ENCODE data around the gene CDC25A. TPM values are rescaled to one million over a fixed set of nuclear protein-coding genes. Genes with fewer than 3 reads are reported as not detected.
A peak's percentile ranks its signal among the peaks of the same experiment; 100 is the strongest.

The CDC25A gene
- total and polyA plus RNA-seq, 8 donors: 2.8 to 8.9 (median 6.7) TPM

GRCh38 chr3:48189321-48189720, 1.1 kb upstream of the CDC25A start:
- Histone ChIP-seq H3K4me3 (no peak overlapping the region), H3K4me1 (peaks cover 10 to 18% of the 10 kb centered on the region in 2 donors), H3K27me3 (no peaks in the 10 kb centered on the region), H3K27ac (no peak overlapping the region), H3K36me3 (no peaks in the 10 kb centered on the region), H3K9me3 (no peaks in the 10 kb centered on the region)
- DNase-seq: no peak
- intact Hi-C loops (cut with DNase I): no loop called here
- no peak for ATAC-seq
- TF ChIP-seq CTCF (IDR thresholded peaks at IDR 0.05): no peak

GRCh38 chr3:48187579-48188265, 495 bp downstream of the CDC25A start:
- intact Hi-C loops (cut with DNase I): no loop called here
- Histone ChIP-seq H3K4me3 (peak overlapping the region; percentile 79 to 85), H3K4me1 (peaks cover 10 to 18% of the 10 kb centered on the region in 2 donors), H3K27me3 (no peaks in the 10 kb centered on the region), H3K36me3 (peaks cover 0 to 1% of the 10 kb centered on the region in 2 donors), H3K9me3 (no peaks in the 10 kb centered on the region), H3K27ac (peak overlapping the region in 1 of 2 donors; percentile 37)
- DNase-seq (peak in 1 of 4 donors; percentile 91), ATAC-seq (peak; percentile 54)
- TF ChIP-seq CTCF (IDR thresholded peaks at IDR 0.05): no peak

- intact Hi-C loops (cut with DNase I): no loop called here
- no peak overlapping the region for H3K27ac ChIP-seq
These were observed 977 bp downstream of the CDC25A start for GRCh38 chr3:48187301-48187578.

GRCh38 chr3:48186631-48187300, 1.5 kb downstream of the CDC25A start:
- H3K4me1 ChIP-seq: peaks cover 10 to 18% of the 10 kb centered on the region in 2 donors
- H3K9me3 ChIP-seq: no peaks in the 10 kb centered on the region
- no peak for DNase-seq
- intact Hi-C loops (cut with DNase I): no loop called here
- no peak for TF ChIP-seq CTCF (IDR thresholded peaks at IDR 0.05)
- H3K27ac ChIP-seq: no peak overlapping the region
- no peaks in the 10 kb centered on the region for H3K27me3 ChIP-seq
- ATAC-seq: no peak
- peaks cover 0 to 7% of the 10 kb centered on the region in 2 donors for H3K36me3 ChIP-seq
- H3K4me3 ChIP-seq: peak overlapping the region in 1 of 2 donors; percentile 85

More at GRCh38 chr3:48187301-48187578, 977 bp downstream of the CDC25A start:
- Histone ChIP-seq H3K4me1 (peaks cover 10 to 18% of the 10 kb centered on the region in 2 donors), H3K9me3 (no peaks in the 10 kb centered on the region), H3K4me3 (peak overlapping the region; percentile 79 to 85), H3K36me3 (peaks cover 0 to 6% of the 10 kb centered on the region in 2 donors), H3K27me3 (no peaks in the 10 kb centered on the region)
- ATAC-seq (no peak), DNase-seq (no peak)
- TF ChIP-seq CTCF (IDR thresholded peaks at IDR 0.05): no peak

- intact Hi-C loops (cut with DNase I): no loop called here
- H3K36me3 ChIP-seq: peaks cover 0 to 7% of the 10 kb centered on the region in 2 donors
- peaks cover 15 to 18% of the 10 kb centered on the region in 2 donors for H3K4me1 ChIP-seq
- ATAC-seq (no peak), DNase-seq (no peak)
- no peaks in the 10 kb centered on the region for H3K9me3 ChIP-seq
- no peaks in the 10 kb centered on the region for H3K27me3 ChIP-seq
- no peak for TF ChIP-seq CTCF (IDR thresholded peaks at IDR 0.05)
- no peak overlapping the region for H3K4me3 ChIP-seq
- no peak overlapping the region for H3K27ac ChIP-seq
These were observed 3.1 kb downstream of the CDC25A start for GRCh38 chr3:48185129-48185528.

All from left lung (tissue), 10 donors.